HG03175 (cell line): ENCODE measurements around the gene TEPSIN.

Experiments used
- ATAC-seq: cut with Tn5 transposase; IDR thresholded peaks from one replicate; pipeline ENCODE4 v1.9.1; 2021; ENCODE audit warnings: mild to moderate bottlenecking, moderate library complexity; ENCODE audit not compliant: unreplicated experiment

TEPSIN gene, protein sequence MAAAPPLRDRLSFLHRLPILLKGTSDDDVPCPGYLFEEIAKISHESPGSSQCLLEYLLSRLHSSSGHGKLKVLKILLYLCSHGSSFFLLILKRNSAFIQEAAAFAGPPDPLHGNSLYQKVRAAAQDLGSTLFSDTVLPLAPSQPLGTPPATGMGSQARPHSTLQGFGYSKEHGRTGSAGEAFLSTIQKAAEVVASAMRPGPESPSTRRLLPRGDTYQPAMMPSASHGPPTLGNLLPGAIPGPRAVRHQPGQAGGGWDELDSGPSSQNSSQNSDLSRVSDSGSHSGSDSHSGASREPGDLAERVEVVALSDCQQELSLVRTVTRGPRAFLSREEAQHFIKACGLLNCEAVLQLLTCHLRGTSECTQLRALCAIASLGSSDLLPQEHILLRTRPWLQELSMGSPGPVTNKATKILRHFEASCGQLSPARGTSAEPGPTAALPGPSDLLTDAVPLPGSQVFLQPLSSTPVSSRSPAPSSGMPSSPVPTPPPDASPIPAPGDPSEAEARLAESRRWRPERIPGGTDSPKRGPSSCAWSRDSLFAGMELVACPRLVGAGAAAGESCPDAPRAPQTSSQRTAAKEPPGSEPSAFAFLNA

DNA sequence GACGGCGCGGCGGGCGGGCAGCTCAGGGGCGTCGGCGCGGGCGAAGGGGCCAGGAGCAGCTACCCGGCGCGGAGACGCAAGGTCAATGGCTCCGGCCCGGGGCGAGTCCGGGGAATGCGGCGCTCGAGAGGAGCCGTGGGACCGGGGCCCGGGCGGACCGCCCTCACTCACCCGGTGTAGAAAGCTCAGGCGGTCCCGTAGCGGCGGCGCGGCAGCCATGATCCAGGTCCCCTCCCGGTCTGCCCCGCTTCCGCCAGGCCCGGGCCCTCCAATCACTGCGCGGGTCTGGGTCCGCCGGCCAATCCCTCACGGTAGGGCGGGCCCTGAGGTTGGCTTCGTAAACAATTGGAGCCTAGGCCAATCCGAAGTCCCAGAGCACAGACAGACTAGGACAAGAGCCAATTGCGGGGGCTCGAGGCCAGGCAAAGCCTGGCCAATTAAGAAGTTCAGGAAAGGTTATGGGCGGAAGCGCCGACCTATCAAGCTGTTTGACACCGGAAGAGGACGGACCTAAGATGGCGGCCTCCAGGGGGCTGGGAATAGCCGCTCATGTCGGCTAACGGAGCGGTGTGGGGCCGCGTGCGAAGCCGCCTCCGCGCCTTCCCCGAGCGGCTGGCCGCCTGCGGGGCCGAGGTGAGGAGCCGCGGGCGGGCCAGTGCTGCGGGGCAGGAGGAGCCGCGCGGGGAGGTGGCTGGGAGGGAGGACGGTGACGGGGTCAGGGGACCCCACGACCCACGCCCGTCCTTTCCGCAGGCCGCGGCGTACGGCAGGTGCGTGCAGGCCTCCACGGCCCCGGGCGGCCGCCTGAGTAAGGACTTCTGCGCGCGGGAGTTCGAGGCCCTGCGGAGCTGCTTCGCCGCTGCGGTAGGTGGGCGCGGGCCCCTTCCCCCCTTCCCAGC, at the start of gene TEPSIN, which contains the start of gene NDUFAF8:
TEPSIN (minus strand) TSS at position 241 of the 899 bp plus-strand sequence; CDS start at position 219, 22 bp downstream.
NDUFAF8 (plus strand) TSS at position 504 of the 899 bp plus-strand sequence; CDS start at position 550, 46 bp downstream.
- ATAC-seq = peak; percentile 91

DNA sequence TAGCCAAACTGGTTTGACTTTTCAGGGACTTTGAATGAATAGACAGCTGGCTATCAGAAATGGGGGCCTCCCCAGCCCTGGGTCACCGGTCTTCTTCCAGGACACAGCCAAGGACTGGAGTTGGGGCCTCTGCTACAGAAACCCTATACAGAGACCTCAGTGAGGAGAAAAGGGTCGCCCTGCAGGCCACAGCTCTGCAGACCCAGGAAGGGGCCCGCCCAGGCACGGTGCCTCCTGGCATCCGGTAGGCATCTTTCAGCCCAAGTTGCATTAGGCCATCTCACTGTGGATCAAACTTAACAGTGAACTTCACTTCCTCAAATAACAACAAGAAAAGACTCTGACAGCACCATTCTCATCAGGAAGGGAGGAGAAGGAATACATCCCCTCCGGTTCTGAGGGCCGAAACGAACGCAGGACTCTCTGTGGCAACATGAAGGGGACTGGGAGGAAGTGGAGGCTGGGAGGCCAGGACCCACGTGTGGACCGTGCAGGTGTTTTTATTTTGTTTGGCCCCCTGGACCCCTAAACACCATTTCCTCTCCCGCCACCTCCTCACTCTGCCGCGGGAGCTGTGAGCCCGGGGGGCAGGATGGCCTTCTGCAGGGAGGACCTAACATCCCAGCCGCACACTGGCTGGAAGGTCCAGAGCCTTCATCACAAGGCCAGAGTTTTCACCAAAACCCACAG, 49.0 kb upstream of the TEPSIN start:
- no peak for ATAC-seq

DNA sequence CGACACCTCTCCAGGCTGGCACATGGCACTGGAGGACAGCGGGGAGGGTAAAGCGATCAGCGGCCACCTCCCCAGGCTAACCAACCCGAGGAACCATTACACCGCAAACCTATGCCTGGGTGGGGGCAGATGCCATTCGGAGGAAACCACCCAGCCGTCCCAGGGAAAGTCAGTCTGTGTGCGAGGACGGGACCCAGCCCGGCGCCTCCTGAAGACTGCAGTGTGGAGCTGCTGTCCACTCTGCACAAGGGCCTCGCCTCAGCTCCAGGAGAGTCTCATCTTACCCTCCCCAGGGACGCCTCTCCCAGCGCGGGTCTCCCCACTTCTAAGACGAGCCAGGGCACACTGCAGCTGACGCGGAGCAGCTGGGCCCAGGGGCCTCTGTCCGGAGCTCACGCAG, 48.3 kb upstream of the TEPSIN start:
- no peak for ATAC-seq

DNA sequence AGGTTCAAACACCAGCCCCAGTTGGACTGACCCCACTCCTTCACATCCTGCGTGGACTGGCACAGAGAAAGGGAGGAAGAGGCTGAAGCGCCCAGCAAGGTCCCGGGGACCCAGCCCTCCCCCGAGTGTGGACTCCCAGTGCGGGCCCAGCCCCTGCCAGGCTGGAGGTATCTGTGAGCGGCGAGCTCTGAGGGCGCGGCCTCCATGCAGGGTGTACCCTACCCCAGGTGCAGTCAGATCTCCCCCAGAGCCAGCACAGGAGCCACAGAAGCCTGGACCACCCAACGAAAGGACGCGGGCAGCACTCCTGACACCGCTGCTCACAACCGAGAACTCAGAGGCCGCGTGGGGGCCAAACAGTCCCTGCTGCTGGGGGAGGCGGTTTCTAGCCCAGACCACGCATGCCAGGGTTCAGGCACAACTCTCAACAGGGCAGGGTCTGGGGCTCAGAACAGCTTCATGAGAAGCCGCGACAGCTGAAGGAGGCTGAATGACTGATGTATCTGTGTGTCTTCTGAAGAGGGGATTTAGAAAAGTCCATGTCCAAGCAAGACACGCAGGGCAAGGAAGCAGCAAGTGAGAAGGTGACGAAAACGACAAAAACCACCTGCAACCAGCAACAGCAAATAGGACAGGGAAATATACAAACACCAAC, 47.8 kb upstream of the TEPSIN start:
- ATAC-seq = no peak

DNA sequence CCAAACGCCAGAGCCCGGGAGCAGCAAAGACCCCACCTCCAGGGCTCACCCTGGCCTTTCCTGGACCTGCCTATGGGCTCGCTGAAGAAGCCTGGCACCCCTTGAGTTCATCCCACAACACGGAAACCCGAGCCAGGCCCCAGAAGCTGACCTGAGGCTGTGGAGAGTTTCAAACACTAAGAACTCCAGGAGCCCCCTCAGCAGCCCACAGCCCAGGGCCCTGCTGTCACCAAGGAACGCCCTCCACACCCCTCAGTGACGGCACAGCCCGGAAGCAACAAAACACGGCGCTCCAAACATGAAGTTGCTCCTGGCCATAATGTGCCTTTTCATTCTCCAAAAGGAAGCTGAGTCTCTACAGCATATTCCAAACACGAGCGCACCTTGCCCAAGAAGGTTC, 47.0 kb upstream of the TEPSIN start:
- ATAC-seq = no peak

DNA sequence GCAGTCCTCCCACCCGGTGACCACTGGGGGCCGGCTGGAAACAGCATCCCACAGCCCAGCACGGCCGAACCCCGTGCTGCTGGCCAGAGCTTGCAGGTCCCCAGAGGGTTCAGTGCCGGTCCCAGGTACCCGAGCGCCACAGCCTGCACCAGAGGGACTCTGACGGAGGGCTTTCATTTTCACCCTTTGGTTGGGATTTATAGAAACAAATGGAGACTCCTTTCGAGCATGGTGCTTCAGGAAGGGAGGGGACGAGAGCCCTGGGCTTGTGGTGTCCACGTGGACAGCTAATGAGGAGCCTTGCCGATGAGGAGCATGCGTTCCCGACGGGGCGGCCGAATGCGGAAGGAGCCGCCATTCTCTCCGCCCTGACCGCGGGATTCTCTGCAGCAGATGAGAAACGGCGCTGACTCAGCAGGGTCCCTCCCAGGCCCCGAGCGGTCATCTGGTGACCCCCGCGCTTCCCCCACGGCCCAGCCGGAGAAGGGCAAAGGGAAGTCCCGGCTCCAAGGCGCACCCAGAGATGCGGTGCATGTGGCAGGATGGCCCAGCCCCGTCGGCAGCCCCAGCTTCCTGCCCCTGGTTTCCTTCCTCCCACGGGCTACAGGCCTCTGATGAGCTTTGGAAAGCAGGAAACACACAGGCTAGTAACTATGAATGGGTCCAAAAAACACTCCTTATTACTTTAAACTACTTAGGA, 46.5 kb upstream of the TEPSIN start:
- ATAC-seq = no peak

DNA sequence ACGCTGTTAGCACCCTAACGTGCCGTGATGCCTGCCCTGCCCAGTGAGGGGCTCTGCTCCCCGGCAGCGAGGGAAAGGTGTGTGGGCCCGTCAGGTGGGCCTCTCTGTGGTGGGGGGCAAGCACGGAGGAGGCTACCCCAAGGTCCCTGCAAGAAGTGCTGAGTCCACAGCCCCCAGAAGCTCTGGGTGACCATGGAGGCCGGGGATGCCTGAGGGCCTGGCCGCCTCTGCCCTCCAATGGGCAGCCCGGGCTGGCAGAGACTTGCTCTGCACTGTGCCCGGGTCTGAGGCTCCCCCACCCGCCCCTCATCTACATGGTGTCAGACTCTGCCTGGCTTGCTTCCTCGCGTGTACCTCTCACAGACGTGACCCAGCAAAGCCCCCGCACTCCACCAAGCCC, 44.0 kb upstream of the TEPSIN start:
- ATAC-seq = no peak

DNA sequence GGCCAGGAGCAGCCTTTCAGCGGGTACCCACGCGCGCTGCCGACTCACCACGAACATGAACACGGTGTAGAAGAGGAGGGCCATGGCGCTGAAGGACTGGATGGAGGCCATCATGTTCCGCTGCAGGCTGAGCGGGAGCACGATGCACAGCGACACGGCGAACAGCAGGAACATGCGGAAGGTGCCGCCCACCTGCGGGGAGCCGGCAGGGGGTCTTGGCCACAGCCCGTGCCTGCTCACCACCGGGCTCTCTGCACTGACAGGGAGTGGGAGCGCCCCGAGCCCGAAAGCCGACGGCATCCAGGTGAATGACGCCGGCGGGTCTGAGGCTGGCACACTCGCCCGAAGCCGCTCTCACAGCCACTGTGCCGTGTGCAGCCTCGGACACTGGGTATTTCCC, 43.3 kb upstream of the TEPSIN start:
- ATAC-seq = no peak

DNA sequence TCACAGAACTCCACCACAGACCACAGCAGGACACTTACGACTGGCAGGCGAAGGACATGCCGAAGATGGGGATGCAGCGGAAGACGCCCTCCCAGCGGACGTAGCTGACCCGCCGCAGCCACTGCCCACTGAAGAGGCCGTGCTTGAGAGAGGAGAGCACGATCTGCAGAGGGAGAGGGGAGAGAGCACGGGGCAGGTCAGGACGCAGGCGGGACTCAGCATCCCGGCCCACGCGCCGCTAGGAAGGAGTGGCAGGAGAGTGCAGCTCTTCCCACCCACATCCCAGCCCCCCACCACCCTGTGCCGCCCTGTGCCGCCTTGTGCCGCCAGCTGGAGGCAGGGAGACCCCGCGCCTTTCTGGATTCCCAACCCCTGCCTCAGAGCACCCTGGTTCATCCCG, 41.7 kb upstream of the TEPSIN start:
- no peak for ATAC-seq

DNA sequence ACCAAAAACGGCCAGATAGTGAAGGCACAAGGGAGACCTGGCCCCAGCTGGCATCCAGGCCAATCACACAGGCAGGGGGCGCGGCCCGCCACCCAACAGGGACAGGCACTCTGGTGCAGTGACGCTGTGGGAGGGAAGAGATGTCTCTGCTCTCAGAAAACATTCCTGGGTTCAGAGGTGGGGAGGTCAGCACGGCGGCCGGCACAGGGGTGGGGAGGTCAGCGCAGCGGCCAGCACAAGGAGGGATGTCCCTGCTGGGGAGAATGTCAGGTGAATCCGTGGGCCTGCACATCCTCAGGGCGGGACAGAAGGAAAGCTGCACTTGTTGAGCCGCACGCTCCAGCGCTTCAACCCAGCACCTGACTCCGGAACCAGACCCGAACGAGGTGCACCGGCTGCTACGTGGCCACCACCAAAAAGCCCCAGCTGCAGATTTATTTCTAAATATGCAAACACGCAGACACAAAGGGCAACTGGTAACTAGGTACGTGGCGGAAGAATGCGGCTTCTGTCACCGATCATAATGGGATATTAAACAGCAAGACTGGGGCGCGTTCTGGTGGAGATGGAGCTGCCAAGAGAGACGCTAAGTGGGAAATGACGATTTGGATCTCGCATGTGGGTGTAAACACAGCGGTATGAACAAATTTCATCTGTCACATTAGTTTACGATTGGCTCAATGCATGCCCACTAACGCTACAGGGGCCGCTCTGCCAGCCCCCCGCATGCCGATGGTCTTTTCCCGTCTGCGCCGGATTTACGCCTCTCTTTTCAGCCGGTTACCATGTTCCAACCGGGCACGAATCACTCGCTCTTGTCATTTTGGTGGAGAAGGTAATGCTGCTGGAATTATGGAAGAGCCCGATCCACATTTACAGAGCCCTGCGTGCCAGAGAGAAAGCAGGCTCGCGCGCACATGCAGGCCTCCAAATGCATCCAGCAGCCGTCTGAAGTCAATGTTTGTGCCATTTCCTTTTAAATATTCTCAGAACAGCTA, 40.7 kb upstream of the TEPSIN start:
- ATAC-seq = no peak

DNA sequence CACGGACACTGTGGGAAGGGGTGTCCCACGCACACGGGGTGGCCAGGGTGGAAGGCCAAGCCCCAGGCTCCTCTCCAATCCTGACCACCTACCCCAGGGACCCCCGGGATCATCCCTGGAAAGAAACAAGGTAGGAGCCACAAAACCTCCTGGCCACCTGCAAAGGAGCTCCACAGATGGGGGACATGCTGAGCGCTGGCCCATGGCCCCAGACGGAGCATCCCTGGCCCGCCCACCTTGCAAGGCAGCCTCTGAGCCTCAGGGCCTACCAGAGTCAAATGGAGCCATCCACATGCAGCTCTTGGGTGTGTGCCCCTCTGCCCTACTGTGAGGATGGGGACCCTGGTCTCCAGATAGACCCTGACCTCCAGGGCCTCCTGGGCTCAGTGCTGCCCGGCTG, 40.0 kb upstream of the TEPSIN start:
- ATAC-seq = no peak

DNA sequence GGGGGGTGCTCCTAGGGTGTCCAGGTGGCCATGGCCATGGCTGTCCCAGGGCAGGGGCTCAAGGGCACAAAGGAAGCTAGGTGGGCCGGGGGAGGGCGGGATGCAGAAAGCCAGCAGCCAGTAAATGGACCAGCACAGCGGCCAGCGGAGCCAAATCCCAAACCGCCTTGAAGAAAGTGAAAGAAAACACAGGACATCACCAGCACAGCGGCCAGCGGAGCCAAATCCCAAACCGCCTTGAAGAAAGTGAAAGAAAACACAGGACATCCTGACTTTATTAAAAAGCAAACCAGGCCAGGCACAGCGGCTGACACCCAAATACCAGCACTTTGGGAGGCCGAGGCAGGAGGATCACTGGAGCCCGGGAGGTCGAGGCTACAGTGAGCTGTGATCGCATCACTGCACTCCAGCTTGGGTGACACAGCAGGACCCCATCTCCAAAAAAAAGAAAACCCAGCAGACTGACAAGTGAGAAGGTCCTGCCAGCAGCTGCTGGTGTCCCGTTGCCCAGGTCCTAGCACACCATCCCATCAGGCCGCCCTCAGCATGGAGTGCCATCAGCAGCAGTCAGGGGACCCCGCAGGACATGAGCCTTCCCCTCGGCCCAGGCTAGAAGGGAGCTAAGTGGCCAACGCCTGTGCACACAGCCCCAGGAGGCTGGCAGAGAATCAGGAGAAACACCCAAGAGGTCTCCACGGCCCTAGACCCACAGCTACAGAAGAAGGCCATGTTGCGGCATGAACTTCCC, 39.3 kb upstream of the TEPSIN start:
- no peak for ATAC-seq

DNA sequence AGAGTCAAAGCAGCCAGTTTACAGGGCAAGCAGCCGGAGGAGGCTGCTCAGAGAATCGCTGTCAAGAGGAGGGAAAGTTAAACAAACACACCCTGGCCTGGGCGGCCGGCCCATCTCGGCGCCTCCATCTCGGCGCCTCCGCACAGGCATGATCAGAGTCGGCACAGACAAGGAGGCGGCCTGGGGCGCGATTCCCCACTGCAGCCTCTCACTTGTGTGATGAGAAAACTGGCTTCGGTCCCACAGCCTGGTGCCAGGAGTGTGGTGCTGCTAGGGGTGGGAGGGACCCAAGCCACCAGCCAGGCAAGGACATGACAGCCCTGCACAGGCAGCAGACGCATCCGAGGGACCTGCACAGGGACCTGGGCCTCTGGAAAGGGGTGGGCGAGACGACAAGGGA, 38.6 kb upstream of the TEPSIN start:
- no peak for ATAC-seq

DNA sequence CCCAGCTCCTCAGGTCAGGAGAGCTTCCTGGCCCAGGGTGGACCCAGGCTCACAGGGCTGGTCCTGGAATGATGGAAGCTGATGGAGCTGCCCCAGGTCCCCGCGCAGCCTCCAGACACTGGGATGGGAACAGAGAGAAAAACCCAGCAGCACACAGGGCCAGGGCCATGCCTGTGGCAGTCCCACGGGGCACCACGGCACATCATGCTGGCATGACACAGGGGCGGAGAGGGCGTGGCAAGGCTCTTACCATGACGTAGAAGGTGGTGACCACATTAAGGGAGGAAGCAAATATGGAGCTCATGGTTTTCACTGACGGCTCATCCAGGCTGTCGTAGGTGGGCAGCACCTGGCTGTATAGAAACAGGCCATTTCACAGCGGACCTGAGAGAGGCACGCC, 37.9 kb upstream of the TEPSIN start:
- no peak for ATAC-seq

DNA sequence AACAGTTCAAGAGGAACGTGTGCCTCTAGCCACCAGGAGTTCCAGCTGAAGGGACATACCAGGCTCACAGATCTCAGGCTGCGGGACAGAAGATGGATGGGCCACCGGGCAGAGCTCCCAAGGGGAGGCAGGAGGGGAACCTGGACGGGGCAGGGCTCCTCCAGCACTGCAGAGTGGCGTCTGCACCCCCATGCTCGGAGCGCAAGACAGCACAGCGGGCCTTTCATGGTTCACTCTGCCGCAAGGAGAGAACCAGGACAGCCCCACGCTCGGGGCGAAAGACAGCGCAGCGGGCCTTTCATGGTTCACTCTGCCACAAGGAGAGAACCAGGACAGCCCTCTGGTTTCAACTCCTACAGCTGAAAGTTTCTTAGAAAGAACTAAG, 35.6 kb upstream of the TEPSIN start:
- no peak for ATAC-seq

DNA sequence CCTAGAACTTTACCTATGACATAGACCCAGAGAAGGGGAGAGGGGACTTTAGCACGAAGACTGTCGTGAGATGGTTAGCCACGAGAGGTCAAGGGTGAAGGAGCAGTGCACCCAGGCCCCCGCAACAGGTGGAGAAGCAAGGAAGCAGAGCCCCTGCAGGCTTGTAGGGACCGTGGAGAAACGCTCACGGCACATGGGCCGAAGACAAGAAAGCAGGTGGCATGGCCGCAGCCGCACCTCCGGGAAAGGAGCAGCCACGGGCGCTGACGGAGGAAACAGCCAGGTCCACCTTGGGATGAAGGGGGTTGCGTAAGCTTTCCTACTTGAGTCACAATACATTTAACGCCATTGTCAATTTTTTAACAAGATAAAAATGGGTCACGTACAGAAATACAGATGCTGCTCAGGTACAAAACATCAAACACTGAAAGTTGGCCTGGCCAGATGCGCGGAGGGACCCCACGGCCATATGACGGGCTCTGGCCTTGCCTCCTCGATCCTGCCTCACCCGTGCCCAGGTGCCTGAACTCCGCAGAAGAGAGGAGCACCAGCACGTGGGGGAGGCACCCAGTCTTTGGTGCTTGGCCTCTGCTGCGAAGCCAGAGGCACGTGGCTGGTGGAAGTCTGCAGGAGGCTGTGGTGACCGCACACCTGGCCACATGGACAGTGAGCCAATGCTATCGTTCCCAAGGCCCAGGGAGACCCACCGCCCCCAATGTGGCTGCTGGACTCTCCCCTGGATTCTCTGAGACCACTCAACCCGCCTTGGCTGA, 35.0 kb upstream of the TEPSIN start:
- no peak for ATAC-seq

DNA sequence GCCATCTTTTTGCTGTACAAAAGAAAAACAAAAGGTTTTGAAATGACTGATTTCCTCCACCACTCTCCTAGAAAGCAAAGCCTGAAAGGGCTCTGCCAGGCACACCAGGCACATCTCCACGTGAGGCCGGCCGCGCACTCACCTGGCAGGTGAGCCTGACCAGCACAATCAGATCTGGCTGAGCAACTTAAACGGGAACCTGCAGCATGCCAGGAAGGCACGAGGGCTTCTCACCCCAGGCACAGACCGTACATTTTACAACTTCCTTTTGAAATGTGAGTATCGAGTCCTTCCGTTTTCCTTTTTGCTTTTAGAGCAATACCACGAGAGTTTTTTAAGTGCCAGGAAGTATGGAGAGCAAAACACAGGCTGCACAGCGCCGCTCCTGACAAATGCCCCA, 33.8 kb upstream of the TEPSIN start:
- no peak for ATAC-seq
